HG03575 (cell line): ENCODE data around the gene DNAI1.
"Not testable (repeated sequence)": the region's sequence is repeated elsewhere in the genome, so short reads cannot be mapped to it uniquely, and the experiment has no call there.

ENCODE experiments used
- ATAC-seq: cut with Tn5 transposase; IDR thresholded peaks from one replicate; pipeline ENCODE4 v1.9.1; 2021; ENCODE audit not compliant: unreplicated experiment, insufficient number of reproducible peaks, low FRiP score; ENCODE audit errors: extremely low read depth

Gene DNAI1

GRCh38 chr9:34458013-34458958 is at the start of gene DNAI1, which contains the start of gene FAM219A:
Gene DNAI1, plus strand, starts transcription at chr9:34458805. Its CDS starts 201 bp downstream, at chr9:34459006.
Gene FAM219A, minus strand, starts transcription at chr9:34458570. Its CDS starts 307 bp downstream, at chr9:34458263.
- peak; percentile 75 for ATAC-seq

GRCh38 chr9:34409154-34409553 is 49.5 kb upstream of the DNAI1 start:
- no peak for ATAC-seq

- no peak for ATAC-seq
These were observed 46.3 kb upstream of the DNAI1 start for GRCh38 chr9:34412336-34412735.

GRCh38 chr9:34413231-34413852 is 45.3 kb upstream of the DNAI1 start:
- ATAC-seq: no peak

GRCh38 chr9:34417734-34418133 is 40.9 kb upstream of the DNAI1 start:
- ATAC-seq: no peak

- ATAC-seq: no peak
These were observed 38.7 kb upstream of the DNAI1 start for GRCh38 chr9:34419716-34420504.

GRCh38 chr9:34426347-34427074 is 32.1 kb upstream of the DNAI1 start:
- no peak for ATAC-seq

- ATAC-seq: no peak
These were observed 30.2 kb upstream of the DNAI1 start for GRCh38 chr9:34428325-34428958.

- no peak for ATAC-seq
These were observed 27.7 kb upstream of the DNAI1 start for GRCh38 chr9:34430843-34431437.

- ATAC-seq: no peak
These were observed 26.9 kb upstream of the DNAI1 start for GRCh38 chr9:34431667-34432066.

- no peak for ATAC-seq
These were observed 21.3 kb upstream of the DNAI1 start for GRCh38 chr9:34437006-34437925.

GRCh38 chr9:34437926-34438307 is 20.7 kb upstream of the DNAI1 start:
- ATAC-seq: not testable (repeated sequence)

- not testable (repeated sequence) for ATAC-seq
These were observed 20.1 kb upstream of the DNAI1 start for GRCh38 chr9:34438465-34438864.

- no peak for ATAC-seq
These were observed 18.6 kb upstream of the DNAI1 start for GRCh38 chr9:34440017-34440416.

GRCh38 chr9:34442770-34443169 is 15.8 kb upstream of the DNAI1 start:
- no peak for ATAC-seq

- no peak for ATAC-seq
These were observed 15.1 kb upstream of the DNAI1 start for GRCh38 chr9:34443533-34443932.

- ATAC-seq: no peak
These were observed 14.6 kb upstream of the DNAI1 start for GRCh38 chr9:34443976-34444375.
